HUES6 (cell line): ENCODE results near the gene DOP1A.

Experiments used
- H3K27ac ChIP-seq: 2 replicates; pipeline ENCODE4 v1.7.0; 2013; ENCODE audit warnings: low read depth, mild to moderate bottlenecking, low read length, inconsistent platforms
- H3K27me3 ChIP-seq: 2 replicates; pipeline ENCODE4 v1.6.1; 2013; ENCODE audit warnings: low read length; ENCODE audit not compliant: control insufficient read depth, insufficient read depth
- H3K36me3 ChIP-seq: 2 replicates; pipeline ENCODE4 v1.6.1; 2013; ENCODE audit warnings: low read length; ENCODE audit not compliant: control insufficient read depth, insufficient read depth
- H3K4me1 ChIP-seq: 2 replicates; pipeline ENCODE4 v1.6.1; 2013; ENCODE audit warnings: low read length; ENCODE audit not compliant: control insufficient read depth, insufficient read depth
- H3K4me3 ChIP-seq: 2 replicates; pipeline ENCODE4 v1.5.1; 2013; ENCODE audit warnings: low read depth, low read length
- H3K9ac ChIP-seq: one replicate; pipeline ENCODE4 v1.6.1; 2013; ENCODE audit warnings: mild to moderate bottlenecking, low read length
- H3K9me3 ChIP-seq: 2 replicates; pipeline ENCODE4 v1.6.1; 2013; ENCODE audit warnings: low read depth, low read length; ENCODE audit not compliant: control insufficient read depth, insufficient read depth

DOP1A gene

DNA sequence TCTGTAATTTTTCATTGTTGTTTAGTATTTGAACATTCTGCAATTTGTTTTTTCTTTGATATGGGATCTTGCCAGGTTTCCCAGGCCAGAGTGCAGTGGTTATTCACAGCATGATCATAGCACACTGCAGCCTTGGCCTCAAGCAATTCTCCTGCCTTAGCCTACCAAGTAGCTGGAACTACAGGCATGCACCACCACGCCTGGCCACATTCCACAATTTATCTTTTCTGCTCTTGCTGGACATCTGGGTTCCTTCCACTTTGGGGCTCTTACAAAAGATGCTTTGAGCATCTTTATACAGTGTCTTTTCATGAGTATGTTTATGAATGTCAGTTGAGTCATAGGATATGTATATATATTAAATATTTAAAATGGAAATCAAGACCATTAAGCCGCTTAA is 83.6 kb downstream of the DOP1A start:
- H3K27me3 ChIP-seq: no peaks in the 10 kb centered on the region
- peaks cover 40% of the 10 kb centered on the region for H3K36me3 ChIP-seq
- H3K27ac ChIP-seq: no peak overlapping the region
- H3K4me1 ChIP-seq: no peaks in the 10 kb centered on the region
- no peaks in the 10 kb centered on the region for H3K9me3 ChIP-seq
- no peak overlapping the region for H3K9ac ChIP-seq
- H3K4me3 ChIP-seq: no peak overlapping the region

DNA sequence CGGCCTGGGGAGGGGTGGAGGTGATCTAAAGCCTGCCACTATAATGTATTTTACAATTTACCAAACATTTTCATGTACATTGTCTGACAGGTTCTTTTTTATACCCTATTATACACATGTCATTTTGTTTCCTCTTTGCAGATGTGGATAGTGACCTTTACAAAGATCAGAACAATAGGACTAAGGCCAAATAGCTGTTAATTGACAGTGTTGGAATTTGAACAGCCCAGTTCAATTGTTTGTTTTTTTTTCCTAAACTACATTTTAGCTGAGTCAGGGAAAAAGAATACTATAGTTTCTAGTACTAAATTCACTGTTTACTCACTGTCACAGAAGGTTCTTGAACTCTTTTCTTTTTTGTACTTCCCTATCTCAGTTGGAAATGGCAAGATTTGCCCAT is 85.4 kb downstream of the DOP1A start:
- no peak overlapping the region for H3K9ac ChIP-seq
- H3K9me3 ChIP-seq: no peaks in the 10 kb centered on the region
- H3K27me3 ChIP-seq: no peaks in the 10 kb centered on the region
- no peak overlapping the region for H3K4me3 ChIP-seq
- H3K27ac ChIP-seq: no peak overlapping the region
- peaks cover 47% of the 10 kb centered on the region for H3K36me3 ChIP-seq
- H3K4me1 ChIP-seq: no peaks in the 10 kb centered on the region

DNA sequence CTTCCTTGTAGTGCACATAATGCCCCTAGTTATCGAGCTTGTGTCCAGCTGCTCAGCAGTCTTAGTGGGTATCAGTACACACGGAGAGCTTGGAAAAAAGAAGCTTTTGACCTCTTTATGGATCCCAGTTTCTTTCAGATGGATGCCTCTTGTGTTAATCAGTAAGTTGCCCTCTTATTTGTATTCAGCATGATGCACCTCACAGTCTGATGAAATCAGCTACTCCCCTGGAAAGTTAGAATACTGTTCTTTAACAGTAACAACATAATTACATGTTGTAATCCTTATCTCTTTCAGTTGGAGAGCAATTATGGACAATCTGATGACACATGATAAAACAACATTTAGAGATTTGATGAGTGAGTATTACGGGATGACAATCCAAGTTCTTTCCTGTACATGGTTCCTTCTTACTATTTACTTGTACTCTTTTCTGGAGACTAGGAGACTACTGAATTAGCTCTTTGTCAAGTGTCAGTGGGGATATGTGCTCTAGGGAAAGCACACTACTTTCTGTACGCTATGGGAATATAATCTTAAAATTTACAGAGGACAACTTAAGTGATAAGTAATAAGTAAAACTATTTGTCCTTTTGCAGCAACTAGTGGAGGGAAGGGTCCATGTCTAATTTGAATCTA is 86.5 kb downstream of the DOP1A start:
- Histone ChIP-seq H3K27ac (no peak overlapping the region), H3K9ac (no peak overlapping the region), H3K9me3 (no peaks in the 10 kb centered on the region), H3K4me1 (no peaks in the 10 kb centered on the region), H3K36me3 (peaks cover 46% of the 10 kb centered on the region), H3K27me3 (no peaks in the 10 kb centered on the region), H3K4me3 (no peak overlapping the region)

DNA sequence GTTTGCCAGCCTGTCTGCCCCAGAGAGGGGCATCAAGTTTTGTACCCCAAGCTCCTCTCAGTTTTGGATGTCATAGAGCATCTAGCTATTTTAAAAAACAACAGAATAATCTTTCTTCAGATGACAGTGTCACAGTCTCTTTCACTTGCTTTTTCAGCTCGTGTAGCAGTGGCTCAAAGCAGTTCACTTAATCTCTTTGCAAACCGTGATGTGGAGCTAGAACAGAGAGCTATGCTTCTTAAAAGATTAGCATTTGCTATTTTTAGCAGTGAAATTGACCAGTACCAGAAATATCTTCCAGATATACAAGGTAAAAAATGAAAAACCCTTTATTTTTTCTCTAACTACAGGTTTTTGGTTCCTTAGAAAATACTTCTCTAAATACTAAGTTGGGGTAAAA is 88.3 kb downstream of the DOP1A start:
- Histone ChIP-seq H3K9ac (no peak overlapping the region), H3K4me3 (no peak overlapping the region), H3K9me3 (no peaks in the 10 kb centered on the region), H3K36me3 (peaks cover 52% of the 10 kb centered on the region), H3K27me3 (no peaks in the 10 kb centered on the region), H3K4me1 (no peaks in the 10 kb centered on the region), H3K27ac (no peak overlapping the region)

DNA sequence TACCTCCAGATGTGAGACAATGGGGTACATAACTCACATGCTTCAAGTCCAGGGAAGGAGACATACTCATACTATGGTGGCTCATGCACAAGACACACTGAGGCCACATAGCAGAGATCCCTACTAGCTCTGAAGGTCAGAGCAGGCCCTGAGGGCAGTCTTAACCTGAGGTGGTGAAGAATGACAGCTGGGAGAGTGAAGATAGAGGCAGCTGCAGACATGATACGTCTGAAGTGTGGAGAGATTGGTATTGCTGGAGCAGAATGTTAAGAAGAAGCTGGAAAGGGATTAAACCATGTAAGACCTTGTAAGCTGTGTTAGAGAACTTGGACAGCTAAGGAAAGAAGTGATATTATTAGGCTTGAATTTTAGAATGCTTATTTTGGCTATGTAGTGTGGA is 92.7 kb downstream of the DOP1A start:
- Histone ChIP-seq H3K27ac (no peak overlapping the region), H3K36me3 (peaks cover 52% of the 10 kb centered on the region), H3K4me3 (no peak overlapping the region), H3K4me1 (no peaks in the 10 kb centered on the region), H3K9ac (no peak overlapping the region), H3K27me3 (no peaks in the 10 kb centered on the region), H3K9me3 (no peaks in the 10 kb centered on the region)

DNA sequence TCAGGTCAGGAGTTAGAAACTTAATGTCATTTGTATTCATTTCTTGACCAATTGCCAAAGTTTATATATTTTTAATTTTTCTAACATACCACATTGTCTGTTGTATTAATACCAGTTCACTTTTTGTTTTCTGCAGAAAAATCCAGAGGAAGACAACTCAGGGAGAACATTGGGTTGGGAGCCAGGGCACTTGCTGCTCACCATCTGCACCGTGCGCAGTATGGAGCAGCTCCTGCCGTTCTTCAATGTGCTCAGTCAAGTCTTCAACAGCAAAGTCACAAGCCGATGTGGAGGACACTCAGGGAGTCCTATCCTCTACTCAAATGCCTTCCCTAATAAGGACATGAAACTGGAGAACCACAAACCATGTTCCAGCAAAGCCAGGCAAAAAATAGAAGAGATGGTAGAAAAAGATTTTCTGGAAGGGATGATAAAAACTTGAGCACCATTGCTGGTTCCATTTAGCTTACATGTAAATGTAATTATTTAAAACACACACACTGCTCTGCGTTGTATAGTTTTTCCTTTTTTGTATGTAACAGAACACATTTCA is 100.3 kb downstream of the DOP1A start:
- Histone ChIP-seq H3K4me1 (no peaks in the 10 kb centered on the region), H3K9ac (no peak overlapping the region), H3K27me3 (no peaks in the 10 kb centered on the region), H3K27ac (no peak overlapping the region), H3K9me3 (no peaks in the 10 kb centered on the region), H3K36me3 (peaks cover 90% of the 10 kb centered on the region), H3K4me3 (no peak overlapping the region)

DNA sequence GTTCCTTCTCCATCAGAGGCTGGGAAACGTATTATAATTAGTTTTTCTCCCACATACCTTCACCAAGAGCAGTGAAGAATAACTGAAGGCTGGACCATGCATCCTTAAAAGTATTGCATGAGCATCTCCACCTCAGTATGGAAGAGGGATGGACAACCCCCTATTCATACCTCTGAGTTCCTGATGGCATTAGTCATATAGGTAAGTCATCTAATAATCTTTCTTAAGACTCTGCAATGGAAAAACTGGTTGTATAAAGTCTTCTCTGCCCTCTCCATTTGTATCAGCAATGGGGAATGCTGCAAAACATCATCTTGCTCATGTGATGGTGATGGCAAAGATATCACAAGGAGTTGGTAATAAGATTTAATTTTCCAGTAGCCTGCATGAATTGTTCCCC is 101.1 kb downstream of the DOP1A start:
- H3K4me3 ChIP-seq: no peak overlapping the region

DNA sequence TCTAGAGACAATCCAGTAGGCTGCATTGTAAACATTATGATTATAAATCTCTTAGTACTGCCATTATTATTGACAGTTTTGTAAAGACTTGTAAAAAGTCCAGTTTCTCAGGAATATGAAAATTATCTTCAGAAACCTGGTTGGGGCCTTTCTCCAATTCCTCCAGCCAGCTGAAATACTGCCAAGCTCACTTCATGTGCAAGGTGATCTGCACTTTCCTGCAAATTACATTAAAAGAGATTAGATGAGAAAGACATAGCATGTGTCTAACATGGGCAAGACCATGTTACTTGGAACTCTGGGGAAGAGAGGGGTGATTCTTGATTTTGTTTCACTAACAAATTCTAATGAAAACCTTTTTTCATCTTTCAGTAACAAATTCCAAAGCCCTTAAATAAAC is 101.6 kb downstream of the DOP1A start:
- Histone ChIP-seq H3K36me3 (peaks cover 96% of the 10 kb centered on the region), H3K9ac (no peak overlapping the region), H3K4me3 (no peak overlapping the region), H3K9me3 (no peaks in the 10 kb centered on the region), H3K4me1 (no peaks in the 10 kb centered on the region), H3K27ac (no peak overlapping the region), H3K27me3 (no peaks in the 10 kb centered on the region)

More for the DNA sequence above, 101.1 kb downstream of the DOP1A start:
- Histone ChIP-seq H3K36me3 (peaks cover 95% of the 10 kb centered on the region), H3K9me3 (no peaks in the 10 kb centered on the region), H3K27ac (no peak overlapping the region), H3K4me1 (no peaks in the 10 kb centered on the region), H3K9ac (no peak overlapping the region), H3K27me3 (no peaks in the 10 kb centered on the region)

DNA sequence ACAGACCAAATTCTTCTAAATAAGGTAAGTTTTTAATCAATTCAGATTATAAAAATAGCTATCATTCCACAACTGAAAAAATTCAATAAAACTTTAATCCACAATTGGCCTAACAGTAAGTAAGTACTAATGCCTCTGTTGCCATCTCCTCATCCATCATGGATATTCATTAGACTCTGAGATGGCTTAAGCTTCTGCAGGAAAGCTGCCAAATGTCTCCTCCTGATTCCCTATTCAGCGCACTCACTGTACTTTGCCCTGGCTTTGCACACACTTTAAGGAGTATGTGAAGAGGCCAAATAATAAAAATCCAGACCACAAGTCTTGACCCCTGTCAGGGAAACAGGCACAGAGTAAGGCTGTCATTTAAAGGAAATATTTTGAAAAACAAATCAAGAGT is 102.0 kb downstream of the DOP1A start:
- peaks cover 98% of the 10 kb centered on the region for H3K36me3 ChIP-seq
- no peak overlapping the region for H3K9ac ChIP-seq
- no peaks in the 10 kb centered on the region for H3K9me3 ChIP-seq
- H3K4me1 ChIP-seq: no peaks in the 10 kb centered on the region
- no peak overlapping the region for H3K27ac ChIP-seq
- no peaks in the 10 kb centered on the region for H3K27me3 ChIP-seq
- no peak overlapping the region for H3K4me3 ChIP-seq

DNA sequence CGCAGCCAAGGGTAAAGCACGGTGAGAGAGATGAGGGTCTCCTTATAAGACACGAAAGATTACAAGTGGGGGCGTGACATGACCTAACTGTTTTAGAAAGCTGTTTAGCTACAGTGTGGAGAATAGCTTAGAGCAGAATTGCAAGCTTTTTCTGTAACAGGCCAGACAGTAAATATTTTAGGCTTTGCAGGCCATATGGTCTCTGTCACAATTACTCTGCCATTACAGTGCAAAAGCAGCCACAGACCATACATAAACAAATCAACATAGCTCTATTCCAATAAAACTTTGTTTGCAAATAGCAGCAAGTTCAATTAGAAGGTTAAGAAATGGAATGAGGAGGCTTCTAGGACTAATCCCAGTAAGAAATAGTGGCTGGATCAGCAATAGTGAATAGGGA is 108.8 kb downstream of the DOP1A start:
- H3K9ac ChIP-seq: no peak overlapping the region
- no peak overlapping the region for H3K27ac ChIP-seq
- no peaks in the 10 kb centered on the region for H3K4me1 ChIP-seq
- H3K27me3 ChIP-seq: no peaks in the 10 kb centered on the region
- H3K4me3 ChIP-seq: no peak overlapping the region
- H3K36me3 ChIP-seq: peaks cover 94% of the 10 kb centered on the region
- H3K9me3 ChIP-seq: no peaks in the 10 kb centered on the region

DNA sequence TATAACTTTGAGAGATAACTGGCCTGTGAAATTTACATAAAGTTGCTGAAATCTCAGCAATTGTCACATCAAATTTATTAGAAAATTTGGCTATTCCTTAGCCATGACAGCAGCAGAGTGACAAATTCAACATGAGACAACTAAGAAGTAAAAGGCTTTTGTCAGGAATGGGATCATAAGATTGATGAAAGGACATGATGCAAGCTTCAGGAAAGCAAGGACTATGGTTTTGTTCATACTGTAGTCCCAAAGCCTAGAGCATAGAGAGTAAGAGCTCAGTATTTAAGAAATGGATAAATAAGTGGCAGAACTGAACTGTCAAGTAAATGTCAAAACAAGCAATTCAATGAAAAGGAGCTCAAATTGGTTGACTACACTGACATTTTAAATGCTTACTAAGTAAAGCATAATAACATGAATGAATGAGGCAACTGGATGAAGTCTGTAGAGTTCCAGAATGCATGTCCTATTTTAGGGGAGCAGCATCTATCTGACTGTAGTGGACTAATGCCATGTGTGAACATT is 113.0 kb downstream of the DOP1A start:
- H3K9me3 ChIP-seq: no peaks in the 10 kb centered on the region
- no peak overlapping the region for H3K4me3 ChIP-seq
- peaks cover 3% of the 10 kb centered on the region; the same call in 1 of the 2 replicates for H3K4me1 ChIP-seq
- no peak overlapping the region for H3K9ac ChIP-seq
- peaks cover 93% of the 10 kb centered on the region for H3K36me3 ChIP-seq
- no peak overlapping the region for H3K27ac ChIP-seq
- H3K27me3 ChIP-seq: no peaks in the 10 kb centered on the region
